ENCODE results near the gene IFI44.

DNA sequence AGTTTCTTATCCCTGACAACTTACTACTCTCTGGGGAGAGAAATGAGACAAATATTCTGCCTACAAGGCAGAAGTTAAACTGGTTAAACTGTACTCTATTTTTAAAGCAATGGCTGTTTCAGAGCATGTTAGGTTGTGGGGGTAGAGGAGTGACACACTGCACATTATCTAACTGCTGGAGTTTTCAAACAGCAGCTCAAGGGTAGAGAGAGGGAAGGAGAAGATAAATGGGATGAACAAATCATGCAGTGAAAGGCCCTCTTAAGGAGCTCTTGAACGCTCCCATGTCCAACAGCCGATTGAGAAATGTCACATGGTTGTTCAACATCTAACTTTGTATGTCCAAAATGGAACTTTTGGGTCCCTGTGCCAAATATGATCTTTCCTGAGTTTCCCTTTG lies 43.4 kb upstream of the IFI44 start:
- TF ChIP-seq OSR2 (tag by site-specific recombination; IDR thresholded peaks at IDR 0.05) (no peak), ZNF76 (tag by site-specific recombination; IDR thresholded peaks at IDR 0.05; ENCODE audit: borderline replicate concordance, low read depth) (no peak), ZNF274 (IDR thresholded peaks at IDR 0.05; ENCODE audit: low read length) (no peak), ZNF274 (tag by site-specific recombination; IDR thresholded peaks at IDR 0.05; ENCODE audit: borderline replicate concordance) (no peak), ZNF404 (tag by site-specific recombination; IDR thresholded peaks at IDR 0.05) (no peak), KLF10 (tag by site-specific recombination; IDR thresholded peaks at IDR 0.05) (no peak), KLF16 (tag by site-specific recombination; IDR thresholded peaks at IDR 0.05) (no peak), YY1 (tag by site-specific recombination; IDR thresholded peaks at IDR 0.05) (no peak), ZNF585B (tag by site-specific recombination; IDR thresholded peaks at IDR 0.05) (no peak)
- TF ChIP-seq, protein P1, sequence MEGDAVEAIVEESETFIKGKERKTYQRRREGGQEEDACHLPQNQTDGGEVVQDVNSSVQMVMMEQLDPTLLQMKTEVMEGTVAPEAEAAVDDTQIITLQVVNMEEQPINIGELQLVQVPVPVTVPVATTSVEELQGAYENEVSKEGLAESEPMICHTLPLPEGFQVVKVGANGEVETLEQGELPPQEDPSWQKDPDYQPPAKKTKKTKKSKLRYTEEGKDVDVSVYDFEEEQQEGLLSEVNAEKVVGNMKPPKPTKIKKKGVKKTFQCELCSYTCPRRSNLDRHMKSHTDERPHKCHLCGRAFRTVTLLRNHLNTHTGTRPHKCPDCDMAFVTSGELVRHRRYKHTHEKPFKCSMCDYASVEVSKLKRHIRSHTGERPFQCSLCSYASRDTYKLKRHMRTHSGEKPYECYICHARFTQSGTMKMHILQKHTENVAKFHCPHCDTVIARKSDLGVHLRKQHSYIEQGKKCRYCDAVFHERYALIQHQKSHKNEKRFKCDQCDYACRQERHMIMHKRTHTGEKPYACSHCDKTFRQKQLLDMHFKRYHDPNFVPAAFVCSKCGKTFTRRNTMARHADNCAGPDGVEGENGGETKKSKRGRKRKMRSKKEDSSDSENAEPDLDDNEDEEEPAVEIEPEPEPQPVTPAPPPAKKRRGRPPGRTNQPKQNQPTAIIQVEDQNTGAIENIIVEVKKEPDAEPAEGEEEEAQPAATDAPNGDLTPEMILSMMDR (tag by site-specific recombination; IDR thresholded peaks at IDR 0.05): no peak
- TF ChIP-seq, protein P2, sequence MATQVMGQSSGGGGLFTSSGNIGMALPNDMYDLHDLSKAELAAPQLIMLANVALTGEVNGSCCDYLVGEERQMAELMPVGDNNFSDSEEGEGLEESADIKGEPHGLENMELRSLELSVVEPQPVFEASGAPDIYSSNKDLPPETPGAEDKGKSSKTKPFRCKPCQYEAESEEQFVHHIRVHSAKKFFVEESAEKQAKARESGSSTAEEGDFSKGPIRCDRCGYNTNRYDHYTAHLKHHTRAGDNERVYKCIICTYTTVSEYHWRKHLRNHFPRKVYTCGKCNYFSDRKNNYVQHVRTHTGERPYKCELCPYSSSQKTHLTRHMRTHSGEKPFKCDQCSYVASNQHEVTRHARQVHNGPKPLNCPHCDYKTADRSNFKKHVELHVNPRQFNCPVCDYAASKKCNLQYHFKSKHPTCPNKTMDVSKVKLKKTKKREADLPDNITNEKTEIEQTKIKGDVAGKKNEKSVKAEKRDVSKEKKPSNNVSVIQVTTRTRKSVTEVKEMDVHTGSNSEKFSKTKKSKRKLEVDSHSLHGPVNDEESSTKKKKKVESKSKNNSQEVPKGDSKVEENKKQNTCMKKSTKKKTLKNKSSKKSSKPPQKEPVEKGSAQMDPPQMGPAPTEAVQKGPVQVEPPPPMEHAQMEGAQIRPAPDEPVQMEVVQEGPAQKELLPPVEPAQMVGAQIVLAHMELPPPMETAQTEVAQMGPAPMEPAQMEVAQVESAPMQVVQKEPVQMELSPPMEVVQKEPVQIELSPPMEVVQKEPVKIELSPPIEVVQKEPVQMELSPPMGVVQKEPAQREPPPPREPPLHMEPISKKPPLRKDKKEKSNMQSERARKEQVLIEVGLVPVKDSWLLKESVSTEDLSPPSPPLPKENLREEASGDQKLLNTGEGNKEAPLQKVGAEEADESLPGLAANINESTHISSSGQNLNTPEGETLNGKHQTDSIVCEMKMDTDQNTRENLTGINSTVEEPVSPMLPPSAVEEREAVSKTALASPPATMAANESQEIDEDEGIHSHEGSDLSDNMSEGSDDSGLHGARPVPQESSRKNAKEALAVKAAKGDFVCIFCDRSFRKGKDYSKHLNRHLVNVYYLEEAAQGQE (tag by site-specific recombination; IDR thresholded peaks at IDR 0.05): no peak
- TF ChIP-seq, protein P3, sequence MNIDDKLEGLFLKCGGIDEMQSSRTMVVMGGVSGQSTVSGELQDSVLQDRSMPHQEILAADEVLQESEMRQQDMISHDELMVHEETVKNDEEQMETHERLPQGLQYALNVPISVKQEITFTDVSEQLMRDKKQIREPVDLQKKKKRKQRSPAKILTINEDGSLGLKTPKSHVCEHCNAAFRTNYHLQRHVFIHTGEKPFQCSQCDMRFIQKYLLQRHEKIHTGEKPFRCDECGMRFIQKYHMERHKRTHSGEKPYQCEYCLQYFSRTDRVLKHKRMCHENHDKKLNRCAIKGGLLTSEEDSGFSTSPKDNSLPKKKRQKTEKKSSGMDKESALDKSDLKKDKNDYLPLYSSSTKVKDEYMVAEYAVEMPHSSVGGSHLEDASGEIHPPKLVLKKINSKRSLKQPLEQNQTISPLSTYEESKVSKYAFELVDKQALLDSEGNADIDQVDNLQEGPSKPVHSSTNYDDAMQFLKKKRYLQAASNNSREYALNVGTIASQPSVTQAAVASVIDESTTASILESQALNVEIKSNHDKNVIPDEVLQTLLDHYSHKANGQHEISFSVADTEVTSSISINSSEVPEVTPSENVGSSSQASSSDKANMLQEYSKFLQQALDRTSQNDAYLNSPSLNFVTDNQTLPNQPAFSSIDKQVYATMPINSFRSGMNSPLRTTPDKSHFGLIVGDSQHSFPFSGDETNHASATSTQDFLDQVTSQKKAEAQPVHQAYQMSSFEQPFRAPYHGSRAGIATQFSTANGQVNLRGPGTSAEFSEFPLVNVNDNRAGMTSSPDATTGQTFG (tag by site-specific recombination; IDR thresholded peaks at IDR 0.05; ENCODE audit: borderline replicate concordance): no peak
- TF ChIP-seq, protein P4, sequence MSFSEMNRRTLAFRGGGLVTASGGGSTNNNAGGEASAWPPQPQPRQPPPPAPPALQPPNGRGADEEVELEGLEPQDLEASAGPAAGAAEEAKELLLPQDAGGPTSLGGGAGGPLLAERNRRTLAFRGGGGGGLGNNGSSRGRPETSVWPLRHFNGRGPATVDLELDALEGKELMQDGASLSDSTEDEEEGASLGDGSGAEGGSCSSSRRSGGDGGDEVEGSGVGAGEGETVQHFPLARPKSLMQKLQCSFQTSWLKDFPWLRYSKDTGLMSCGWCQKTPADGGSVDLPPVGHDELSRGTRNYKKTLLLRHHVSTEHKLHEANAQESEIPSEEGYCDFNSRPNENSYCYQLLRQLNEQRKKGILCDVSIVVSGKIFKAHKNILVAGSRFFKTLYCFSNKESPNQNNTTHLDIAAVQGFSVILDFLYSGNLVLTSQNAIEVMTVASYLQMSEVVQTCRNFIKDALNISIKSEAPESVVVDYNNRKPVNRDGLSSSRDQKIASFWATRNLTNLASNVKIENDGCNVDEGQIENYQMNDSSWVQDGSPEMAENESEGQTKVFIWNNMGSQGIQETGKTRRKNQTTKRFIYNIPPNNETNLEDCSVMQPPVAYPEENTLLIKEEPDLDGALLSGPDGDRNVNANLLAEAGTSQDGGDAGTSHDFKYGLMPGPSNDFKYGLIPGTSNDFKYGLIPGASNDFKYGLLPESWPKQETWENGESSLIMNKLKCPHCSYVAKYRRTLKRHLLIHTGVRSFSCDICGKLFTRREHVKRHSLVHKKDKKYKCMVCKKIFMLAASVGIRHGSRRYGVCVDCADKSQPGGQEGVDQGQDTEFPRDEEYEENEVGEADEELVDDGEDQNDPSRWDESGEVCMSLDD (tag by site-specific recombination; IDR thresholded peaks at IDR 0.05): no peak
- TF ChIP-seq, protein P5, sequence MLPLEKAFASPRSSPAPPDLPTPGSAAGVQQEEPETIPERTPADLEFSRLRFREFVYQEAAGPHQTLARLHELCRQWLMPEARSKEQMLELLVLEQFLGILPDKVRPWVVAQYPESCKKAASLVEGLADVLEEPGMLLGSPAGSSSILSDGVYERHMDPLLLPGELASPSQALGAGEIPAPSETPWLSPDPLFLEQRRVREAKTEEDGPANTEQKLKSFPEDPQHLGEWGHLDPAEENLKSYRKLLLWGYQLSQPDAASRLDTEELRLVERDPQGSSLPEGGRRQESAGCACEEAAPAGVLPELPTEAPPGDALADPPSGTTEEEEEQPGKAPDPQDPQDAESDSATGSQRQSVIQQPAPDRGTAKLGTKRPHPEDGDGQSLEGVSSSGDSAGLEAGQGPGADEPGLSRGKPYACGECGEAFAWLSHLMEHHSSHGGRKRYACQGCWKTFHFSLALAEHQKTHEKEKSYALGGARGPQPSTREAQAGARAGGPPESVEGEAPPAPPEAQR (tag by site-specific recombination; IDR thresholded peaks at IDR 0.05): no peak
- TF ChIP-seq, protein P6, sequence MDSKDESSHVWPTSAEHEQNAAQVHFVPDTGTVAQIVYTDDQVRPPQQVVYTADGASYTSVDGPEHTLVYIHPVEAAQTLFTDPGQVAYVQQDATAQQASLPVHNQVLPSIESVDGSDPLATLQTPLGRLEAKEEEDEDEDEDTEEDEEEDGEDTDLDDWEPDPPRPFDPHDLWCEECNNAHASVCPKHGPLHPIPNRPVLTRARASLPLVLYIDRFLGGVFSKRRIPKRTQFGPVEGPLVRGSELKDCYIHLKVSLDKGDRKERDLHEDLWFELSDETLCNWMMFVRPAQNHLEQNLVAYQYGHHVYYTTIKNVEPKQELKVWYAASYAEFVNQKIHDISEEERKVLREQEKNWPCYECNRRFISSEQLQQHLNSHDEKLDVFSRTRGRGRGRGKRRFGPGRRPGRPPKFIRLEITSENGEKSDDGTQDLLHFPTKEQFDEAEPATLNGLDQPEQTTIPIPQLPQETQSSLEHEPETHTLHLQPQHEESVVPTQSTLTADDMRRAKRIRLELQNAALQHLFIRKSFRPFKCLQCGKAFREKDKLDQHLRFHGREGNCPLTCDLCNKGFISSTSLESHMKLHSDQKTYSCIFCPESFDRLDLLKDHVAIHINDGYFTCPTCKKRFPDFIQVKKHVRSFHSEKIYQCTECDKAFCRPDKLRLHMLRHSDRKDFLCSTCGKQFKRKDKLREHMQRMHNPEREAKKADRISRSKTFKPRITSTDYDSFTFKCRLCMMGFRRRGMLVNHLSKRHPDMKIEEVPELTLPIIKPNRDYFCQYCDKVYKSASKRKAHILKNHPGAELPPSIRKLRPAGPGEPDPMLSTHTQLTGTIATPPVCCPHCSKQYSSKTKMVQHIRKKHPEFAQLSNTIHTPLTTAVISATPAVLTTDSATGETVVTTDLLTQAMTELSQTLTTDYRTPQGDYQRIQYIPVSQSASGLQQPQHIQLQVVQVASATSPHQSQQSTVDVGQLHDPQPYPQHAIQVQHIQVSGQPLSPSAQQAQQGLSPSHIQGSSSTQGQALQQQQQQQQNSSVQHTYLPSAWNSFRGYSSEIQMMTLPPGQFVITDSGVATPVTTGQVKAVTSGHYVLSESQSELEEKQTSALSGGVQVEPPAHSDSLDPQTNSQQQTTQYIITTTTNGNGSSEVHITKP (tag by site-specific recombination; IDR thresholded peaks at IDR 0.05): no peak

Data from HEK293 (cell line).